ENCODE results near the gene MEX3D.

Gene MEX3D

DNA sequence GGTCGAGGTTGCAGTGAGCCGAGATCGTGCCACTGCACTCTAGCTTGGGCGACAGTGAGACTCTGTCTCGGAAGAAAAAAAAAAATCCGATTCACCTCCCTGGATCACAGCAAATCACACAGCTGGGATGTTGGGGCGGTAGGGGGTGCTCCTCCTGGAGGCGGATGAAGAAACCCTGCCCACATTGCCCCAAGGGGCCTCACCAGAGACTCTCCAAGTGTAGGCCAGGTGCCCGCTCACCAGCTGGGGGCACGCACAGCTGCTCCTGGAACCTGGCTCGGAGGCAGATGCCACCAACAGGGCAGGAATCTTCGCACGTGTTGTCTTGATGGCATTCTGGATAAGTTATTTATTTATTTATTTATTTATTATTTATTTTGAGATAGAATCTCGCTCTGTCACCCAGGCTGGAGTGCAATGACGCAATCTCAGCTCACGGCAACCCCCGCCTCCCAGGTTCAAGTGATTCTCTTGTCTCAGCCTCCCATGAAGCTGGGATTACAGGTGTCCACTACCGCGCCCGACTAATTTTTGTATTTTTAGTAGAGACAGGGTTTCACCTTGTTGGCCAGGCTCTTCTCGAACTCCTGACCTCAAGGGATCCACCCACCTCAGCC, 34.1 kb upstream of the MEX3D start:
- no peaks in the 10 kb centered on the region for H3K9me2 ChIP-seq (replicated peaks; ENCODE audit: low read depth, low read length)
- peak overlapping the region; percentile 32 for H3K9ac ChIP-seq (ENCODE audit: low read depth, low read length, poor library complexity, severe bottlenecking)
- no peak overlapping the region for H3K4me3 ChIP-seq (ENCODE audit: low read length, poor library complexity, severe bottlenecking)
- peaks cover 14% of the 10 kb centered on the region for H4K20me1 ChIP-seq (ENCODE audit: insufficient read depth, low read length, poor library complexity, severe bottlenecking)
- H3K4me1 ChIP-seq (ENCODE audit: insufficient read depth, low read length, poor library complexity, severe bottlenecking), result peaks cover 8% of the 10 kb centered on the region
- H3K27me3 ChIP-seq (ENCODE audit: insufficient read depth, low read length, poor library complexity, severe bottlenecking), result no peaks in the 10 kb centered on the region
- H3K36me3 ChIP-seq (ENCODE audit: insufficient read depth, low read length), result peaks cover 13% of the 10 kb centered on the region; the same call in 1 of the 2 replicates
- peaks cover 6% of the 10 kb centered on the region; the same call in 1 of the 2 replicates for H3F3A ChIP-seq (ENCODE audit: low read depth)
- no peak for TF ChIP-seq EZH2phosphoT487 (IDR thresholded peaks at IDR 0.05; ENCODE audit: borderline replicate concordance)
- no peak for TF ChIP-seq CTCF (conservative IDR thresholded peaks at IDR 0.05; ENCODE audit: low read length)
- H2AFZ ChIP-seq (ENCODE audit: low read length), result no peak overlapping the region
- H3K4me2 ChIP-seq (ENCODE audit: low read depth, low read length, poor library complexity, severe bottlenecking), result peak overlapping the region; percentile 27
- peaks cover 50% of the 10 kb centered on the region for H3K79me2 ChIP-seq (ENCODE audit: insufficient read depth, low read length)
- H3K9me3 ChIP-seq (ENCODE audit: insufficient read depth, low read depth, low read length), result no peaks in the 10 kb centered on the region

- H3F3A ChIP-seq (ENCODE audit: low read depth), result peaks cover 6% of the 10 kb centered on the region; the same call in 1 of the 2 replicates
- no peak overlapping the region for H2AFZ ChIP-seq (ENCODE audit: low read length)
- TF ChIP-seq EZH2phosphoT487 (IDR thresholded peaks at IDR 0.05; ENCODE audit: borderline replicate concordance) (no peak), CTCF (conservative IDR thresholded peaks at IDR 0.05; ENCODE audit: low read length) (peak; percentile 38; the same call in 1 of the 2 replicates)
- peaks cover 8% of the 10 kb centered on the region for H3K4me1 ChIP-seq (ENCODE audit: insufficient read depth, low read length, poor library complexity, severe bottlenecking)
- no peak overlapping the region for H3K4me3 ChIP-seq (ENCODE audit: low read length, poor library complexity, severe bottlenecking)
- H3K79me2 ChIP-seq (ENCODE audit: insufficient read depth, low read length), result peaks cover 50% of the 10 kb centered on the region
- H4K20me1 ChIP-seq (ENCODE audit: insufficient read depth, low read length, poor library complexity, severe bottlenecking), result peaks cover 14% of the 10 kb centered on the region
- H3K9me3 ChIP-seq (ENCODE audit: insufficient read depth, low read depth, low read length), result no peaks in the 10 kb centered on the region
- H3K9me2 ChIP-seq (replicated peaks; ENCODE audit: low read depth, low read length), result no peaks in the 10 kb centered on the region
- no peak overlapping the region for H3K4me2 ChIP-seq (ENCODE audit: low read depth, low read length, poor library complexity, severe bottlenecking)
- peaks cover 19% of the 10 kb centered on the region; the same call in 1 of the 2 replicates for H3K36me3 ChIP-seq (ENCODE audit: insufficient read depth, low read length)
- H3K27me3 ChIP-seq (ENCODE audit: insufficient read depth, low read length, poor library complexity, severe bottlenecking), result no peaks in the 10 kb centered on the region
- no peak overlapping the region for H3K9ac ChIP-seq (ENCODE audit: low read depth, low read length, poor library complexity, severe bottlenecking)
Observed at GRCh38 chr19:1601613-1602064, 33.5 kb upstream of the MEX3D start.

DNA sequence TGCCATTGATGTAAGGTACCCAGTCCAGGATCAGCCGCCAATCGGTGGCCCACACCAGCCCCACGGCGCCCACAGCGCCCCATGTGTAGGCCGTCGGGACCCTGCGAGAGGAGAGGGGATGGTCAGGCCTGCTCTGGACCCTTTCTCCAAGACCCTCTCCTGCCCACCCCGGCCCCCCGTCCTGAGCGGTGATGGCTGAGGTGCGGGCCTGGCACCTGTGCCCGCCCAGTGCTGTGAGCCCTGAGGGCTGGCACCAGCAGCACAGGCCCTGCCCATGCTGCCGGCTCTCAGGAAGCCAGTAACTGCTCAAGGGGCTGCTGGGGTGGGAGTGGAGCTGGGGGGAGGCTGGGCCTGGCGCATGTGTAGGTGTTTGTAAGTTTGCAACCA, 31.3 kb upstream of the MEX3D start:
- H4K20me1 ChIP-seq (ENCODE audit: insufficient read depth, low read length, poor library complexity, severe bottlenecking), result peaks cover 13% of the 10 kb centered on the region
- H3K4me2 ChIP-seq (ENCODE audit: low read depth, low read length, poor library complexity, severe bottlenecking), result no peak overlapping the region
- H3K4me3 ChIP-seq (ENCODE audit: low read length, poor library complexity, severe bottlenecking), result no peak overlapping the region
- H3K27me3 ChIP-seq (ENCODE audit: insufficient read depth, low read length, poor library complexity, severe bottlenecking), result no peaks in the 10 kb centered on the region
- H2AFZ ChIP-seq (ENCODE audit: low read length), result no peak overlapping the region
- no peaks in the 10 kb centered on the region for H3K9me2 ChIP-seq (replicated peaks; ENCODE audit: low read depth, low read length)
- H3K4me1 ChIP-seq (ENCODE audit: insufficient read depth, low read length, poor library complexity, severe bottlenecking), result peaks cover 3% of the 10 kb centered on the region
- H3K9ac ChIP-seq (ENCODE audit: low read depth, low read length, poor library complexity, severe bottlenecking), result no peak overlapping the region
- H3F3A ChIP-seq (ENCODE audit: low read depth), result no peaks in the 10 kb centered on the region
- TF ChIP-seq CTCF (conservative IDR thresholded peaks at IDR 0.05; ENCODE audit: low read length) (no peak), EZH2phosphoT487 (IDR thresholded peaks at IDR 0.05; ENCODE audit: borderline replicate concordance) (no peak)
- H3K79me2 ChIP-seq (ENCODE audit: insufficient read depth, low read length), result peaks cover 42% of the 10 kb centered on the region
- H3K36me3 ChIP-seq (ENCODE audit: insufficient read depth, low read length), result peaks cover 19% of the 10 kb centered on the region; the same call in 1 of the 2 replicates
- H3K9me3 ChIP-seq (ENCODE audit: insufficient read depth, low read depth, low read length), result no peaks in the 10 kb centered on the region

Measured in Loucy (cell line).